ENCODE data around the gene ZNF408.

The ZNF408 gene

DNA sequence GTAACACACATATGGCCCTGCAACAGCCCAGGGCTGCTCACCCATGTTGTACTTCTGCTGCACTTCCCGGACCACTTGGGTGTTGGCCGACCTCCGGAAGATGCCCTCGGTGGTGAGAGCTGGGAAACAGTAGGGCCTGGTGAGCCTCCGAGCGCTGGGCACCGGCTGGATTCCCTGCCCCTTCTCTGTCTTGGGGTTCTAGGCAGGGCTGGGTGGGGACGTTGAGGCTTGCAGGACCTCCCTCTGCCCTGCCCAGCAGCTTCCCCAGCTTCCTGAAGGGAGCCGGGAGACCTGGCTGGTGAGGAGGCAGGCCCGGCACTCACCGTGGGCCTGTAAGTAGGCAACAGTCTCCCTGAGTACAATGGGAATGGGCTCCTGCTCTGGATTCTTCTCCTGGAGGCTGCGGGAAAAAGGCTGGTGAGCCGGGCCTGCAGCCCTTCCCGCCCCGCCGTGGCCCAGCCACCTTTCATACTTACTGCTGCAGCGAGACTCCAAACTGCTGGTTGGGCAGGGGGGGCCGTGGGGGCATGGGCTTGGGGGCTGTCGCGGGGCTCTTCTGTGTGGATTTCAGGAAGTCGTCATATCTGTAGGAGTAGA is 20.6 kb upstream of the ZNF408 start:
- intact Hi-C loops (cut with micrococcal nuclease), result no loop called here
- H3K9me3 Mint-ChIP-seq, result no peaks in the 10 kb centered on the region
- H3K27ac Mint-ChIP-seq, result no peak overlapping the region
- peaks cover 31% of the 10 kb centered on the region for H3K4me1 Mint-ChIP-seq (ENCODE audit: low read depth)
- peaks cover 82% of the 10 kb centered on the region for H3K36me3 Mint-ChIP-seq (ENCODE audit: low read depth)
- H3K4me3 Mint-ChIP-seq, result no peak overlapping the region
- no peaks in the 10 kb centered on the region for H3K27me3 Mint-ChIP-seq

DNA sequence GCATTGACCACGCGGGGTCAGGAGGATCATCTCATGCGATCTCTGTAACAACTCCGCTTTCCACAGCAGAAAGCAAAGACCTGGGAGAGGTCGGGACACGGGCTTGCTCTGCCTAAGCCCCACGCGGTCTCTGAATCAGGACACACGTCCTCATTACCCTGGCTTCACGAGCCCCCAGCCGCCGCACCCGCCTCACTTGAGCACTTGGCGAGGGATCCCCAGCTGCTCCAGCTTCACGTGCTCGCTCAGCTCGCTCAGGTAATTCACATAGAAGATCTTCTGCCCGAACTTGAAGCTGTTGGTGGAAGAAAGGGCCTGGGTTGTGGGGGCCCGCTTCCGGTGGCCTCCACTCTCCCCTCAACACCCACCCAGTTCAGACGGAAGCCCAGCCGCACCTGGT is 20.0 kb upstream of the ZNF408 start:
- no peak overlapping the region for H3K27ac Mint-ChIP-seq
- no peaks in the 10 kb centered on the region for H3K9me3 Mint-ChIP-seq
- H3K4me3 Mint-ChIP-seq, result no peak overlapping the region
- H3K4me1 Mint-ChIP-seq (ENCODE audit: low read depth), result peaks cover 25% of the 10 kb centered on the region
- H3K27me3 Mint-ChIP-seq, result no peaks in the 10 kb centered on the region
- H3K36me3 Mint-ChIP-seq (ENCODE audit: low read depth), result peaks cover 86% of the 10 kb centered on the region
- intact Hi-C loops (cut with micrococcal nuclease), result no loop called here

DNA sequence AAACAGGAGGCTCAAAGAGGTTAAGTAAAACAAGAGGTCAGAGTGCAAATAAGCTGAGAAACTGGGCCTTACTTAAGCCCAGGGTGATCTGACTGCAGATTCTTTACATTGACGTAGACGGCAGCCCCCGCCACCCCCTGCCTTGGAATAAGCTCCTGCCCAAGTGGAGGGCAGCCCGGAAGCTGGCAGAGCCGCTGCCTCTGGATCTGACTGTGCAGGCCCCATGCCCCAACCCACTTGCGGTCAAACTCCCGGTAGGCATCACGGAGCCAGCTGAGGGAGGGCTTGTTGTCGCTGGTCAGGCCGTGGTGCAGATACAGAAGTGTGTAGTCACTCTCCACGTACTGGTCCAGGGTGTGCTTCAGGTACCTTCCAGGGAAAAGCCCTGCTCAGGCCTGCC is 19.0 kb upstream of the ZNF408 start:
- H3K4me3 Mint-ChIP-seq, result no peak overlapping the region
- no peak overlapping the region for H3K27ac Mint-ChIP-seq
- peaks cover 91% of the 10 kb centered on the region for H3K36me3 Mint-ChIP-seq (ENCODE audit: low read depth)
- H3K9me3 Mint-ChIP-seq, result no peaks in the 10 kb centered on the region
- intact Hi-C loops (cut with micrococcal nuclease), result no loop called here
- H3K27me3 Mint-ChIP-seq, result no peaks in the 10 kb centered on the region
- peaks cover 19% of the 10 kb centered on the region for H3K4me1 Mint-ChIP-seq (ENCODE audit: low read depth)

DNA sequence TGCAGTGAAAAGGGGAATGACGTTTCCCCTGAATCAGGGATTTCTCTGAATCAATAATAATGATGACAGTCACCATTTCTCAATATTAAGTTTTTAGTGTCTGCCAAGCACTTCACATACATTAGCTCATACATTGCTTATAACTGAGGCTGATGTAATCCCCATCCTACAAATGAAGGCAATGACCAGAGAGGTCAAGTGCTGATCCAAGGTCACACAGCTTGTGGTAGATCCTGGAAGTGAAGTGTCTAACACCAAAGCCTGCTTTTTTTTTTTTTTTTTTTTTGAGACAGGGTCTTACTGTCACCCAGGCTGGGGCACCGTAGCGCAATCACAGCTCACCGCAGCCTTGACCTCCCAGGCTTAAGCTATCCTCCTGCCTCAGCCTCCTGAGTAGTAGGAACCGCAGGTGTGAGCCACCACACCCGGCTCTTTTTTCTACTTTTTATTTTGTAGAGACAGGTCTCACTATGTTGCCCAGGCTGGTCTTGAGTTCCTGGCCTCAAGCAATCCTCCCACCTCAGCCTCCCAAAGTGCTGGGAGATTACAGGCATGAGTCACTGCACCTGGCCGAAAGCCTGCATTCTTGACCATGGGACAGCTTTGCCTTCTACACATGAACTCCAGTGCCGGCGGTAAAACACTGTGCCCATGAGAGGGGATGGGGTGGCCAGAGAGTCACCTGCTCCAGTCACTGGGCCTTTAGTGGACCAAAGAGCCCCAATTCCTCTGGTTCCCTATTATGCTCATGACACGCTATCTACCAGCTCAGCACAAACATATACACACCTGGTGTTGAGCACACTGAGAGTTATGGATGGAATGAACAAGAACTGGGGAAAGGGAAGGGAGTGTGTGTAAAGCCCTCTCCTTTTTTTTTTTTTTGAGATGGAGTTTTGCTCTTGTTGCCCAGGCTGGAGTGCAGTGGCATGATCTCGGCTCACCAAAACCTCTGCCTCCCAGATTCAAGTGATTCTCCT is 17.8 kb upstream of the ZNF408 start:
- Mint-ChIP-seq H3K27me3 (no peaks in the 10 kb centered on the region), H3K27ac (no peak overlapping the region), H3K4me3 (no peak overlapping the region), H3K4me1 (ENCODE audit: low read depth) (peaks cover 9% of the 10 kb centered on the region), H3K9me3 (no peaks in the 10 kb centered on the region), H3K36me3 (ENCODE audit: low read depth) (peaks cover 91% of the 10 kb centered on the region)
- intact Hi-C loops (cut with micrococcal nuclease), result no loop called here

DNA sequence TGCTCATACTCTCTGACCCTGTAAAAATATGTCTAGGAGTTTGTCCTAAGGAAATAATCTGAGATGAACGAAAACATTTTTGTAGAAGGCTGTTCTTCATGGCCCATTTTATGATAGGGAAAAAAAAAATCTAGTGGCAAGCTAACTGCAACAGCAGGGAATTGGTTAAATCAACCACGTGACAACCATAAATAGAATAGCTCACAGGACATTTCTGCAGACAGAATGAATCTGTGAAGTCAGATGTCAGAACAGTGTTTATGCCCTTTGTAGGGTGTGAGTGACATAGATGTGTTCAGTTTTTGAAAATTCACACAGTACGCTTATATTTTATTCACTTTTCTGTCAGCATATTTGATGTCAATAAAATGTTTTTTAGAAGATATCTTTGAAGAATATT is 16.5 kb upstream of the ZNF408 start:
- Mint-ChIP-seq H3K27me3 (no peaks in the 10 kb centered on the region), H3K9me3 (no peaks in the 10 kb centered on the region), H3K4me1 (ENCODE audit: low read depth) (no peaks in the 10 kb centered on the region), H3K4me3 (no peak overlapping the region), H3K27ac (no peak overlapping the region), H3K36me3 (ENCODE audit: low read depth) (peaks cover 91% of the 10 kb centered on the region)
- intact Hi-C loops (cut with micrococcal nuclease), result no loop called here

DNA sequence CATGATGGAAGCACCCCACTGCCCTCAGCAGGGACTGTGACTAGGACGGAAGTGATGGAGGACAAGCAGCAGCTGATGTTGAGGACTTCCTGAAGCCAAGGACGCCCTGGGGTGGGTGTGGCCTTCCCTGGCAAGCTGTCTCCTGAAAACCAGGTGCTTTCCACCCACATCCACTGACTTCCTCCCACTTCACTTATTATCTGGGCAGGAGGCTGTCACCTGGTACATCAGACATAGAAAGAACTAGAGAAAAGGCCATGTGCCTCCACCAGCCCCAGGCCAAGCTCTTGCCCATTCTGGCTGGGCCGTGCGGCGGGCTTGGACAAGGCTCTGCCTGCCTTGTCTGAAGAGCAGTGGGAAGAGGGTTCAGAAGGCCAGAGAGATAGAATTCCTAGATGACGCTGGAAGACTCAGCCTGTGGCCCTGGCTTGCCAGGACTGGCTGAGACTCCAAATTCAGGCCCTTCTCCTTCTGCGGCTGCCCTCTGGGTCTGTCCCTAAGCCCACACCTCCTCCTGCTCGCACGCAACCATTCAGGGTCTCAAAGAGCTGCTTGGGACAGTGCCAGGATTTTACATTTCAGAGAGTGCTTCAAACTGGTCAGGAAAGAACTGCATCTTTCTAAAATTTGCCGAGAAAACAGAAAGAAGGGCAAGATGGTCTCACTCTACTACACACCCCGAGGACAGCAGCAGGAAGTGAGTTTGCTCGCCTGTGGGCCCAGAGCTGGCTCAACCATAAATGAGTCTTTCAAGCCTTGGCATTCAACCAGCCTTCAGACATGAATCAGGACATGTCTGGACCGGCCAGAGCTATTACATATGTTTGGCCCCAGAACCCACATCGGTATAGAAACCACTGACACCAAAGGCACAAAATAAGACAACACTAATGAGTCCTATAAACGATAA is 13.7 kb upstream of the ZNF408 start:
- H3K27ac Mint-ChIP-seq, result no peak overlapping the region
- H3K36me3 Mint-ChIP-seq (ENCODE audit: low read depth), result peaks cover 91% of the 10 kb centered on the region
- H3K27me3 Mint-ChIP-seq, result no peaks in the 10 kb centered on the region
- no peaks in the 10 kb centered on the region for H3K9me3 Mint-ChIP-seq
- intact Hi-C loops (cut with micrococcal nuclease), result no loop called here
- H3K4me3 Mint-ChIP-seq, result no peak overlapping the region
- no peaks in the 10 kb centered on the region for H3K4me1 Mint-ChIP-seq (ENCODE audit: low read depth)

DNA sequence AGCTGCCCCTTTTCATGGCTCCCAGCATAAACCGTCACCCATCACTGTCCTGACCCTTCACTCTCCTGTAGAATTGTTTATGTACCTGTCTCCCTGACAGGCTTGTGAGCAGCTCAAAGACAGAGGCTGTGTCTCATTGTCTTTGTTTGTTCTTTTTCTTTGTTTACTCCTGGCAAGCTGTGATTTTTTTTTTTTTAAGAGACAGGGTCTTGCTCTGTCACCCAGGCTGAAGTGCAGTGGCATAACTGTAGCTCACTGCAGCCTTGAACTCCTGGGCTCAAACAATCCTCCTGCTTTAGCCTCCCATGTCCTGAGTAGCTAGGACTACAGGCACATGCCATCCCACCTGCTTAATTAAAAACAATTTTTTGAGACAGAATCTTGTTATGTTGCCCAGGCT is 10.1 kb upstream of the ZNF408 start:
- H3K27ac Mint-ChIP-seq, result peak overlapping the region; percentile 5

DNA sequence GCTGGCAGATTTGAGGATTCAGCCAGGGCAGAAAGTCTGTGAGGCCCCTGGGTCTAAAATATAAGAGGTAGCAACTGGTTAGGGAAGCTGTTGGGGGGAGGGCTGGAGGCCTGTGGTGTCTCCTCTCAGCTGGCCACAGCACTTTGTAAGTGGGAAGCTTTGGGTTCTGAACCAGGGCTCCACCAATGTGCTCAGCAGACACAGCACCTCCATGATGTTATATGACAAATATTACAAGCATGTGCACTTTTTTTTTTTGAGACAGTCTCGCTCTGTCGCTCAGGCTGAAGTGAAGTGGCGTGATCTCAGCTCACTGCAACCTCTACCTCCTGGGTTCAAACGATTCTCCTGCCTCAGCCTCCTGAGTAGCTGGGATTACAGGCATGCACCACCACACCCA is 8.4 kb upstream of the ZNF408 start:
- H3K4me3 Mint-ChIP-seq, result no peak overlapping the region
- no peaks in the 10 kb centered on the region for H3K9me3 Mint-ChIP-seq
- H3K4me1 Mint-ChIP-seq (ENCODE audit: low read depth), result peaks cover 7% of the 10 kb centered on the region
- H3K27me3 Mint-ChIP-seq, result no peaks in the 10 kb centered on the region
- no peak overlapping the region for H3K27ac Mint-ChIP-seq
- intact Hi-C loops (cut with micrococcal nuclease), result no loop called here
- H3K36me3 Mint-ChIP-seq (ENCODE audit: low read depth), result peaks cover 97% of the 10 kb centered on the region

More for the DNA sequence above, 10.1 kb upstream of the ZNF408 start:
- Mint-ChIP-seq H3K9me3 (no peaks in the 10 kb centered on the region), H3K4me1 (ENCODE audit: low read depth) (no peaks in the 10 kb centered on the region), H3K27me3 (no peaks in the 10 kb centered on the region), H3K4me3 (no peak overlapping the region), H3K36me3 (ENCODE audit: low read depth) (peaks cover 100% of the 10 kb centered on the region)
- intact Hi-C loops (cut with micrococcal nuclease), result no loop called here

DNA sequence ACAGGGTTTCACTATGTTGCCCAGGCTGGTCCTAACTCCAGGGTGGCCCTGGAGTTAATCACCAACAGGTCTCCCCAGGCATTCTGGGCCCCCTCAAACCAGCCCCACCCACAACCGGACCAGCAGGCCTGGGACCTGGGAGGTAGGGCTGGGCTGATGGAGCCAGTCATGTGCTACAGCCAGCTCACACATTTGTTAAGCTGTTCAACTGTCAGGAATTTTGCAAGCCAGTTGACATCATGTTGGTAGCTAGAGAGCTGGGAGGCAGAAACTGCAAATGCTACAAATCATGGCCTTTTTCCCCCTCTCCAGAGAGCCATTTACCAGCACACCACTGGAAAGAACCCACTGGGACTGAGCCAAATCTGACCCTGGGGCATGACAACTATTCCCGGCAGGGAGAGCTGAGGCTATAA is 7.2 kb upstream of the ZNF408 start:
- Mint-ChIP-seq H3K4me1 (ENCODE audit: low read depth) (peaks cover 19% of the 10 kb centered on the region), H3K4me3 (no peak overlapping the region), H3K27me3 (no peaks in the 10 kb centered on the region), H3K36me3 (ENCODE audit: low read depth) (peaks cover 91% of the 10 kb centered on the region), H3K27ac (no peak overlapping the region), H3K9me3 (no peaks in the 10 kb centered on the region)
- intact Hi-C loops (cut with micrococcal nuclease), result no loop called here

DNA sequence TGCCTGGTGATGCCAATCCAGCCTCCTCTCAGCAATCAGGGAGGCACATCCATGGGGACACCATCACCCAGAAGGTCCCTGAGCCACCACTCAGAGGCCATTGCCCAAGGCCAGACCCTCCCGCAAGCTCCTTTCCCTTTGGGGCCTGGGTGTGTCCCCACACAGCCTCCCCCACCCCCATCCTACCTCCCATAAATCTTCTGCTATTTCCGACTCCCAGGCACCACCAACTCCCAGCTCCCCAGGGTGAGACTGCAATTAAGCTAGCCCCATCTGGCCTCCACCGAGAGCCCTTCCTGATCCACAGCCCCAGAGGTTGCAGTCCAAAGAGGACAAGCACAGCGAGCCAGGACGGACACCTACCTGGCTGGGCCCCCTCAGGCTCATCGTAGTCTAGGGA is 6.8 kb upstream of the ZNF408 start:
- intact Hi-C loops (cut with micrococcal nuclease), result no loop called here
- Mint-ChIP-seq H3K36me3 (ENCODE audit: low read depth) (peaks cover 86% of the 10 kb centered on the region), H3K4me3 (no peak overlapping the region)

DNA sequence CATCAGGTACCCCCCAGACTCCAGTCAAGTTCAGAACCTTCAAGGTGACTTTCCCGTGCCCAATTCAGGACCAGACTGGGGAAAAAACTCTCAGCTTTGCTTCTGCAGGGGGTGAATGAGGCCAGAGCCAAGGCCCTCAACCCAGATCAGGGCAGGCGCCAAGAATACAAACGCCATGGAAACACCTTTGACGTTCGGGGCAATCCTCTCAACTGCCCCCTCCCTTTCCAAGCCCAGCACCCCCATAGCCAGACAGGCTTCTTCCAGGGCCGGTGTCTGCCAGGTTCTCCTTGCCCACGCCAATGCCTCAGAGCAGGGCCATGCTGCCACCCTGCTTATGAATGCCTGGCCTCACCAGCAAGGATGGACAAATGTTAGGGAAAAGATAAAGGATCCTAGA is 6.2 kb upstream of the ZNF408 start:
- Mint-ChIP-seq H3K9me3 (no peaks in the 10 kb centered on the region), H3K4me3 (no peak overlapping the region), H3K27me3 (no peaks in the 10 kb centered on the region), H3K4me1 (ENCODE audit: low read depth) (peaks cover 27% of the 10 kb centered on the region), H3K27ac (no peak overlapping the region), H3K36me3 (ENCODE audit: low read depth) (peaks cover 81% of the 10 kb centered on the region)
- intact Hi-C loops (cut with micrococcal nuclease), result no loop called here

More for the DNA sequence above, 6.8 kb upstream of the ZNF408 start:
- Mint-ChIP-seq H3K9me3 (no peaks in the 10 kb centered on the region), H3K27ac (no peak overlapping the region), H3K27me3 (no peaks in the 10 kb centered on the region), H3K4me1 (ENCODE audit: low read depth) (peaks cover 23% of the 10 kb centered on the region)

DNA sequence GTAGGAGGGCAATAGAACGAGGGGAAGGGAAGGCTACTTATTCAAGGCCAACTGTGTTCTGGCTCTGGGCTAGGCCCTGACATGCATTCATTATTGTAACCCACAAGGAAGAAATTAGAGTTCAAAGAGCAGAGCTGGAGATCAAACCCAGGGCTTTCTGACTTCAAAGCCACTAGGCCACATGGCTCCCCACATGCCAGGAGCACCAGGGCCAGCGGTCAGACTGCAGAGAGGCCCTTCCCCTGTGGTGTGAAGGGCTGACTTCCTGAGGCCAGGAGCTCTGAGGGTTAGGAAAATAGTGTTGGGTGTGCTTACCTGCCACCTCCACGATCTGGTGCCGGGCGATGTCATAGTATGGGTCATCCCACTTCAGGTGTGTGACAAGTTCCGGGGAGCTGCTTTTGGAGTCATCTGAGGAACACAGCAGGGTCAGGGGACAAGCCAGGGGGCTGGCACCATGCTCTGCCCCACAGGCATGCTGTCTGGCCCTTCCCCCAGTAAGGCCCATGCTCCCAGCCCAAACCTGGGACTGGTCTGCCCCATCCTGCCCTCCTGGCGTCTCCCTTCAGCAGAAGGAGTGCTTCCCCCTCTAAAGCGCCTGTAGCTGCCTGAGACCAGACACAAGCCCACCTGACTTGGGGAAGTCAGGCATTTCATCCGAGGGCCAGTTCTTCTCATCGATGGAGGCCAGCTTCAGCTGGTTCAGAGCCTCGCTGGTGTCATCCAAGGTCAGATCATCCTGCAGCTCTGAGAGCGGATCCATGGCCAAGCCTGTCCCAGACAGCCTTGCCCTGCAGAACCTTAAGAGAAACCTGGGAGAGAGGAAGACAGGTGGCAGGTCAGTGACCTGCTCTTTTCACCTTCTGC is 5.3 kb upstream of the ZNF408 start:
- Mint-ChIP-seq H3K4me3 (no peak overlapping the region), H3K27me3 (no peaks in the 10 kb centered on the region), H3K36me3 (ENCODE audit: low read depth) (peaks cover 79% of the 10 kb centered on the region), H3K9me3 (no peaks in the 10 kb centered on the region), H3K4me1 (ENCODE audit: low read depth) (peaks cover 27% of the 10 kb centered on the region), H3K27ac (peak overlapping the region; percentile 10)
- intact Hi-C loops (cut with micrococcal nuclease), result no loop called here

DNA sequence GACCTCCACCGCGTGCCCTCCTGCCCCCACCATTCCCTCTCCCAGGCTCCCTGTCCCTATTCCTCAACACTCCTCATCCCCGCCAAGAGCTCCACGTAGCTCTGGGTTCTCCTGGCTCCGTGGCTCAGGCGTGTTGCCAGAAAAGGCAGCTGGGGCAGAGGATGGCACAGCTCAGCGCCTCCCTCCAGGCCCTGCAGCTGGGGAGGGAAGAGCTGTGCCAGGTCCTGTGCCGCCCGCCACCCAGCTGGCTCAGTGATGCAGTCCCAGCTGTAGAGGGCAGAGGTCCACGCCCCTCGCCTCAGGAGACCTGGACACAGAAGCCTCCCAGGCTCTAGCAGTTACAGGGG is 4.6 kb upstream of the ZNF408 start:
- Mint-ChIP-seq H3K4me3 (no peak overlapping the region), H3K36me3 (ENCODE audit: low read depth) (peaks cover 79% of the 10 kb centered on the region), H3K9me3 (no peaks in the 10 kb centered on the region), H3K4me1 (ENCODE audit: low read depth) (peaks cover 28% of the 10 kb centered on the region), H3K27me3 (no peaks in the 10 kb centered on the region), H3K27ac (peak overlapping the region; percentile 10)
- intact Hi-C loops (cut with micrococcal nuclease), result no loop called here

Data from dendritic cell treated with granulocyte-macrophage colony-stimulating factor and Interleukin-4, amounts not matched to agents 40 ng/mL and 50 ng/mL, for 4 days (primary cell).